Lung (tissue), 12 donors: ENCODE results near the gene SEMA6D. TPM values are rescaled to one million over a fixed set of nuclear protein-coding genes. Genes with fewer than 3 reads are reported as not detected.

Experiments used
- ATAC-seq: fragments of 200-7000 bp; cut with Tn5 transposase; one replicate; pipeline ENCODE4 v1.9.1; 2020; ENCODE audit warnings: moderate number of reproducible peaks; ENCODE audit not compliant: insufficient read depth, low FRiP score
- DNase-seq, 3 donors: peaks; one replicate each; pipeline ENCODE4 v3.0.0-alpha.2; 2013 to 2017
- H3K27ac ChIP-seq, 2 donors: one replicate each; pipeline ENCODE4 v1.5.1; 2013; ENCODE audit warnings: mild to moderate bottlenecking in 2 of 2, moderate library complexity in 2 of 2, control low read depth in 1 of 2, inconsistent platforms in 1 of 2, low read depth in 1 of 2, low read length in 1 of 2
- H3K27me3 ChIP-seq, 3 donors: one replicate each; pipeline ENCODE4 v1.5.1; 2013; ENCODE audit warnings: low read length in 2 of 3; ENCODE audit not compliant: control insufficient read depth in 3 of 3, insufficient read depth in 3 of 3
- H3K36me3 ChIP-seq, 4 donors: one replicate each; pipeline ENCODE4 v1.5.1; 2013; ENCODE audit warnings: low read length in 4 of 4, mild to moderate bottlenecking in 1 of 4, moderate library complexity in 1 of 4; ENCODE audit not compliant: control insufficient read depth in 4 of 4, insufficient read depth in 4 of 4
- H3K4me1 ChIP-seq, 5 donors: one replicate each; pipeline ENCODE4 v1.5.1; 2013; ENCODE audit warnings: low read length in 5 of 5, mild to moderate bottlenecking in 2 of 5, moderate library complexity in 1 of 5; ENCODE audit not compliant: control insufficient read depth in 5 of 5, insufficient read depth in 5 of 5
- H3K4me3 ChIP-seq: one replicate; pipeline ENCODE4 v1.5.1; 2013; ENCODE audit warnings: mild to moderate bottlenecking, control low read depth, moderate library complexity
- H3K9ac ChIP-seq, 2 donors: one replicate each; pipeline ENCODE4 v1.5.1; 2013; ENCODE audit warnings: low read length in 2 of 2, control low read depth in 1 of 2; ENCODE audit not compliant: insufficient read depth in 1 of 2
- H3K9me3 ChIP-seq, 4 donors: one replicate each; pipeline ENCODE4 v1.5.1; 2013; ENCODE audit warnings: low read length in 3 of 4, mild to moderate bottlenecking in 1 of 4, moderate library complexity in 1 of 4; ENCODE audit not compliant: control insufficient read depth in 4 of 4, insufficient read depth in 3 of 4
- CTCF ChIP-seq: IDR thresholded peaks from 2 replicates; pipeline ENCODE4 v1.5.1; 2012; ENCODE audit warnings: mild to moderate bottlenecking; ENCODE audit errors: control extremely low read depth, extremely low read depth
- WGBS, 2 donors: extraction: QIAGEN DNeasy Blood & Tissue Kit; methylation state at CpG; one replicate each; pipeline ENCODE4 v1.1.7; 2013; 5-methylcytosine and 5-hydroxymethylcytosine counted together
- polyA plus RNA-seq, 2 donors: library from polyadenylated mRNA; stranded (reverse); fragments of 200-250 nt; gene quantifications; one replicate each; pipeline ENCODE4 v1.2.1, GENCODE V29; 2013
- total RNA-seq, 2 donors: library from RNA; depleted of rRNA in 1 of 2; stranded (reverse); fragments of >200 nt in 1 of 2; gene quantifications; one replicate each; pipeline ENCODE4 v1.2.1, GENCODE V29; 2014 to 2021
- donor health status: control.
- donor health status: control.
- donor health status: Bipolar disorder and iron deficiency.
- donor health status: healthy.
- donor health status: DM: yes; HTN: yes; CAD: no.

SEMA6D gene
- total and polyA plus RNA-seq, 4 donors, result 2.1 to 64.5 (median 4.0) TPM

GRCh38 chr15:47794252-47794914 lies 77.1 kb downstream of the SEMA6D start:
- 80 to 90% methylated on average over 3 of the region's 3 CpGs for whole genome bisulfite sequencing, 2 donors
- no peak for TF ChIP-seq CTCF
- Histone ChIP-seq H3K36me3 (no peaks in the 10 kb centered on the region), H3K9me3 (no peaks in the 10 kb centered on the region), H3K27ac (no peak overlapping the region), H3K9ac (no peak overlapping the region), H3K27me3 (no peaks in the 10 kb centered on the region), H3K4me1 (peaks cover 0 to 18% (median 0%) of the 10 kb centered on the region in 5 donors), H3K4me3 (no peak overlapping the region)
- DNase-seq, result no peak
- no peak for ATAC-seq

- Histone ChIP-seq H3K36me3 (no peaks in the 10 kb centered on the region), H3K9me3 (no peaks in the 10 kb centered on the region), H3K9ac (no peak overlapping the region), H3K27ac (no peak overlapping the region), H3K4me1 (peaks cover 0 to 18% (median 0%) of the 10 kb centered on the region in 5 donors), H3K4me3 (no peak overlapping the region), H3K27me3 (no peaks in the 10 kb centered on the region)
- TF ChIP-seq CTCF, result no peak
- ATAC-seq (no peak), DNase-seq (no peak)
- 68 to 75% methylated on average over 3 of the region's 3 CpGs for WGBS, 2 donors
These were observed 78.6 kb downstream of the SEMA6D start for GRCh38 chr15:47795864-47796263.

- Histone ChIP-seq H3K27ac (no peak overlapping the region), H3K9ac (no peak overlapping the region), H3K9me3 (no peaks in the 10 kb centered on the region), H3K27me3 (no peaks in the 10 kb centered on the region), H3K36me3 (no peaks in the 10 kb centered on the region), H3K4me3 (no peak overlapping the region), H3K4me1 (peaks cover 0 to 18% (median 0%) of the 10 kb centered on the region in 5 donors)
- WGBS, 2 donors, result 69 to 73% methylated on average over 3 of the region's 3 CpGs
- no peak for TF ChIP-seq CTCF
- DNase-seq (no peak), ATAC-seq (no peak)
These were observed 79.0 kb downstream of the SEMA6D start for GRCh38 chr15:47796339-47796738.

- H3K36me3 ChIP-seq, result no peaks in the 10 kb centered on the region
These were observed 79.5 kb downstream of the SEMA6D start for GRCh38 chr15:47796830-47797229.

More at GRCh38 chr15:47796830-47797229, 79.5 kb downstream of the SEMA6D start:
- DNase-seq (no peak), ATAC-seq (no peak)
- no peaks in the 10 kb centered on the region for H3K9me3 ChIP-seq
- no peak for TF ChIP-seq CTCF
- H3K27me3 ChIP-seq, result no peaks in the 10 kb centered on the region
- WGBS, 2 donors, result 87 to 88% methylated on average over 3 of the region's 3 CpGs
- no peak overlapping the region for H3K4me3 ChIP-seq
- H3K27ac ChIP-seq, result no peak overlapping the region
- peaks cover 0 to 18% (median 0%) of the 10 kb centered on the region in 5 donors for H3K4me1 ChIP-seq
- no peak overlapping the region for H3K9ac ChIP-seq
